Measurements from ENCODE around the gene YTHDF1. TPM values are rescaled to one million over a fixed set of nuclear protein-coding genes. Genes with fewer than 3 reads are reported as not detected.

The YTHDF1 gene
- total RNA-seq, 1 donor from 2014 or later, result 20.4 TPM

DNA sequence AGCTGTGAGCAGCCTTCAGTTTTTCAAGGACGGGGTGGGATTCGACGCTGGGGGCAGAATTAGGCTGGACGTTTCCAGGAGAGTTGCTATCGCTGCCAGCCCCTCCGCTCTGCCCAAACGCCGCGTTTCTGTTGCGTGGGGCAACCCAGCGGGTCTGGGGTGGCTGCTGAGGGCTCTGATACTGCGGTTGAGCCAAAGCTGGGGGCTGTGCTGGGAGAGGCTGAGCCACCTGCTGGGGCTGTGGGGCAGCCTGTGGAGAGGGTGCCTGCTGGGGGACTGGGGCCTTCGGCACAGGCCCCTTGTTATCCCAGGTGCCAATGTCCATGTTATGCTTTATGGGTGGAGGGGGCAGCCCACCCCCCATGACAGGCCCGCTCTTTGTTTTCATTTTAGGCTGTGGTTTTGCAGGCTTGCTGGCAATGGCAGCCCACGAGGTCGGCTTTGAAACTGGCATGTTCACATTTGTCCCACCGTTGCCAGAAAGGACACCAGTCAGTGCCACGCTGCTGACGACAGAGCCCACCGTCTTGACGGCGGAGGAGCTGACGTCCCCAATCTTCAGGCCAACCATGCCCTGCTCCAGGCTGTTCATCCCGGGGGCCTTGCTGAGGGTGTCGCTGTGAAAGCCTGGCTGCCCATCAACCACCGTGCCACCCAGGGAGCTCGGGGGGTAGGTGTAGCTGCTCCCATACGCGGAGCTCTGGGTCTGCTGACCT lies 13.0 kb downstream of the YTHDF1 start:
- DNase-seq (ENCODE audit: low read depth), result no peak
- H3K4me3 ChIP-seq (ENCODE audit: low read depth, low read length), result no peak overlapping the region
- TF ChIP-seq, protein P1, sequence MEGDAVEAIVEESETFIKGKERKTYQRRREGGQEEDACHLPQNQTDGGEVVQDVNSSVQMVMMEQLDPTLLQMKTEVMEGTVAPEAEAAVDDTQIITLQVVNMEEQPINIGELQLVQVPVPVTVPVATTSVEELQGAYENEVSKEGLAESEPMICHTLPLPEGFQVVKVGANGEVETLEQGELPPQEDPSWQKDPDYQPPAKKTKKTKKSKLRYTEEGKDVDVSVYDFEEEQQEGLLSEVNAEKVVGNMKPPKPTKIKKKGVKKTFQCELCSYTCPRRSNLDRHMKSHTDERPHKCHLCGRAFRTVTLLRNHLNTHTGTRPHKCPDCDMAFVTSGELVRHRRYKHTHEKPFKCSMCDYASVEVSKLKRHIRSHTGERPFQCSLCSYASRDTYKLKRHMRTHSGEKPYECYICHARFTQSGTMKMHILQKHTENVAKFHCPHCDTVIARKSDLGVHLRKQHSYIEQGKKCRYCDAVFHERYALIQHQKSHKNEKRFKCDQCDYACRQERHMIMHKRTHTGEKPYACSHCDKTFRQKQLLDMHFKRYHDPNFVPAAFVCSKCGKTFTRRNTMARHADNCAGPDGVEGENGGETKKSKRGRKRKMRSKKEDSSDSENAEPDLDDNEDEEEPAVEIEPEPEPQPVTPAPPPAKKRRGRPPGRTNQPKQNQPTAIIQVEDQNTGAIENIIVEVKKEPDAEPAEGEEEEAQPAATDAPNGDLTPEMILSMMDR (conservative IDR thresholded peaks at IDR 0.05; ENCODE audit: low read depth, low read length), result no peak

DNA sequence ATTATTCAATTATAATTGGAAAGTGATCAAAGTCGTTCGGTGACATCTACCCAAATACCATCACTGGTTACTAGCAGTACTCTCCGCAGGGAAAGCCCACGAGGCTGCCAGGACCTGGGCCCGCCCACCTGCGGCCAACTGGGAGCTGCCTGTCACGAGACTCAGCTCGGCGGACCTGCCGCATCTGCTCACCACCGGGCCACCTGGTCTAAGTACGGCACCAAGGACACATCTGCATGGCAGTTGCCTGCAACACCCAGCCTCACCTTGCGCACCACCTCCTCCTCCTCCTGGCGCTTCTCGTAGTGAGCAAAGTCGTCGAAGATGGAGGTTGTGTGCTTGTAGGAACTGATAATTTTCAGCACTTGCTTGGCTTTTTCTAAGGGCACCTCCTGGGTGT lies 13.9 kb downstream of the YTHDF1 start:
- no peak for DNase-seq (ENCODE audit: low read depth)
- no peak overlapping the region for H3K4me3 ChIP-seq (ENCODE audit: low read depth, low read length)
- TF ChIP-seq, protein P1 (conservative IDR thresholded peaks at IDR 0.05; ENCODE audit: low read depth, low read length), result no peak

DNA sequence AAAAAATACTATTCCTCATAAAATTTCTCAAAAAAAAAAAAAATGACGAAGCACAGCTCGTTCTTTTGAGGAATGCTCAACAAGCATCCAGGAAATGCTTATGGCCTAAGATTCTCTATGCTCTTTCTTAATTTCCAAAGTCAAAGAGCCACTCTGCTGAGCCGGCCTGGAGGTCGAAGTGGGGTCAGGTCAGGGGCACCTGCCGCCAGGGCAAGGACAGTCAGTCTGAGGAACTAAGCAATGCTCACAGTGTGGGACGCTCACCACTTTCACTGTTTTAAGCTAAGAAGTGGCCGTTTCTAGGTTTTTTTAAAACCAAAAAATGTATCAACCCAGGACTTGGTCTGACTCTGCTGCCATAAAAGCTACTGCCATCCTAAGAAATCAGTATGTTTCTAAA lies 17.3 kb downstream of the YTHDF1 start:
- H3K4me3 ChIP-seq (ENCODE audit: low read depth, low read length), result no peak overlapping the region
- DNase-seq (ENCODE audit: low read depth), result no peak
- TF ChIP-seq, protein P1 (conservative IDR thresholded peaks at IDR 0.05; ENCODE audit: low read depth, low read length), result no peak

DNA sequence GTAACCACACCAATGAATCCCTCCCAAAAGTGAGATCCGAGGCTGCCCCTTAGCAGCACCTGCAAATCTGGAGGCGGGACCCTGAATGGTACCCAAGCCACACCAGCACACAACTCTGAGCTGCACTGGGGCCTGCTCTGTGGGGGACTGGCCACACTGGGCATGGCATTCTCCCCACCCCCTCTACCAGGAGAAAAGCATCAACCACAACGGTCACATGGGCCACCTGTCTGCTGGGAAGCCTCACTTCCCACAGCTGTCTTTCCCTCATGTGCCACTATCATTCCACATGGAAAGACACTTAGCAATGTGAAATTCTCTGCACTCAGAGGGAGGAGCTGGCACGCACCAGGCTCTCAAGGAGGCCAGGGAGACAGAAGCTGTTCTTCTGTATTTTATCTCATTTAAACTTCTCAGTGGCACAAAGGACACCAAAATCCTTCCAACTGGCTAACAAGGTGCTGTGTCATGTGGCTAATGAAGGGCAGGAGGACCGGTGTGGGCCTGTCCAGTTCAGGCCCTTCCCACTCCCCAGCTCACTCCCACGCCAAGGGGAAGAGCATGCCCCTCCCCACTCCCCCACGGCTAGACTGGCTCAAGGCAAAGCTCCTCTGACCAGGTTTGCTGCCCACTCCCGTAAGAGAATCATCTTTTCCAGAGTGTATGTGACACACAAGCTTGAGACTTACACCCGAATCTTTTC lies 19.0 kb downstream of the YTHDF1 start:
- no peak for DNase-seq (ENCODE audit: low read depth)

DNA sequence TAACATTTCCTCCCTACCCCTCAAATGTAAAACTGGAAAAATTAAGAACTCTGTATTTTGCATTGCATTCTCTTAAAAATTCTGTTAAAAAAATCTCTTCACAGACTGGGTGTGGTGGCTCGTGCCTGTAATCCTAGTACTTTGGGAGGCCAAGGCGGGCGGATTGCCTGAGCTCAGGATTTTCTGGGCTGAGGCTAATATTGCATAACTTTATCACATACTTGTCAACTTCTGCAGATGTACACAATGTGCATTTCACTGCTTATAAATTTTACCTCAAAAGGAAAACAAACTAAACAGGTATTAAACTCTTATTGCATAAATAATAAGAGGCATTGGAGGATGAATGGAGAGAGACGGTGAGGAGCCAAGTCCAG lies 21.1 kb downstream of the YTHDF1 start:
- DNase-seq (ENCODE audit: low read depth), result no peak
- TF ChIP-seq, protein P1 (conservative IDR thresholded peaks at IDR 0.05; ENCODE audit: low read depth, low read length), result no peak
- H3K4me3 ChIP-seq (ENCODE audit: low read depth, low read length), result no peak overlapping the region

More for the DNA sequence above, 19.0 kb downstream of the YTHDF1 start:
- TF ChIP-seq, protein P1 (conservative IDR thresholded peaks at IDR 0.05; ENCODE audit: low read depth, low read length), result no peak
- no peak overlapping the region for H3K4me3 ChIP-seq (ENCODE audit: low read depth, low read length)

DNA sequence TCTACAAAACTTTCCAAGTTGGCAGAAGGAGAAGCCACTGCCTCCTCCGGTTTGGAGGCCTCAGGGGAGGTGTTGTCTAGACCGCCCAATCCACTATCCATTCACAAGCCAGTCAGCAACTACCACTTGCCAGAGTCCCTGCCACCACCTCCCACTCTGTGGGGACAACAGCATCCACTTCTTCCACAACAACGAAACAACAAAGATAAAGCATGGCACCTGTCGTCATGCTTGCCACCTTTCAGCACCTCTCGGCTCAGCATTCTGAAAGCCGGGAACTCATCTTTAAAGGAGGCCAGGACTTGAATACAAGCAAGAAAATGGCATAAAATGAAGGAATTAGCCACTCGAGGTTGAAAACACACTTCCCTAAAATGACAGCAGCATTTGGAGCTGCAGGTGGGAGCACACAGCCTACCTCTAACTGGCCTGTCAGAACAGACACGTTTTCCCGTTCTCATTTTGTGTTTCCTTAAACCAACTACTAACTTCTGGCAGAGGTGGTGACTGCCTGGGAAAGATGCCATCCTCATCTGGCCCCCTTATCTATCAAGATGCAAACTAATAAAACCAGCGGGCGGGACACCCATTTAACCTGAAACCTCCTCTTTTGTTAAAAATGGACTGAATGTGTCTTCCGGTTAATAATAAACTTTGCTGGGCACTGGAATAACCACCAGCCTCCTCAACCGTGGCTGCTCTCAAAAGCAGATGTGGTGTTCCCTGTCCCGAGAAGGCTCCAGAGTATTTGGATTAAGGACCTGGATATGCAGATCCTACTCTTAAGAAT lies 21.7 kb downstream of the YTHDF1 start:
- TF ChIP-seq, protein P1 (conservative IDR thresholded peaks at IDR 0.05; ENCODE audit: low read depth, low read length), result no peak
- DNase-seq (ENCODE audit: low read depth), result no peak
- H3K4me3 ChIP-seq (ENCODE audit: low read depth, low read length), result no peak overlapping the region

Measured in epithelial cell of proximal tubule (primary cell).